Right ventricle myocardium superior (tissue), 1 donor: ENCODE measurements around the gene PTGDS. TPM values are rescaled to one million over a fixed set of nuclear protein-coding genes. Genes with fewer than 3 reads are reported as not detected.

ENCODE experiments used
- ATAC-seq: fragments of 200-7000 bp; cut with Tn5 transposase; one replicate; pipeline ENCODE4 v1.9.1; 2020; ENCODE audit warnings: mild to moderate bottlenecking; ENCODE audit not compliant: poor library complexity
- DNase-seq: peaks from one replicate; pipeline ENCODE4 v3.0.0-alpha.2; 2020
- intact Hi-C: fragments of 100-400 bp; cut with DNase I; formaldehyde crosslinking; loops from one replicate; pipeline ENCODE4 v1.11.2; 2022
- total RNA-seq: library from RNA; stranded (reverse); fragmentation: NEBNext Ultra II Directional; extraction: Animal tissue kit (Norgen Biotek cat#: 25700); gene quantifications from one replicate; pipeline ENCODE4 v1.2.1, GENCODE V29; 2021
- donor health status: DM: no; HTN: yes; CAD: no; lungs with severe emphysema.

PTGDS gene
- total RNA-seq, 1 donor from 2014 or later = 6,152 TPM

GRCh38 chr9:137012694-137013570 is 35.6 kb downstream of the PTGDS start:
- ATAC-seq (no peak), DNase-seq (no peak)
- intact Hi-C loops = no loop called here

DNA sequence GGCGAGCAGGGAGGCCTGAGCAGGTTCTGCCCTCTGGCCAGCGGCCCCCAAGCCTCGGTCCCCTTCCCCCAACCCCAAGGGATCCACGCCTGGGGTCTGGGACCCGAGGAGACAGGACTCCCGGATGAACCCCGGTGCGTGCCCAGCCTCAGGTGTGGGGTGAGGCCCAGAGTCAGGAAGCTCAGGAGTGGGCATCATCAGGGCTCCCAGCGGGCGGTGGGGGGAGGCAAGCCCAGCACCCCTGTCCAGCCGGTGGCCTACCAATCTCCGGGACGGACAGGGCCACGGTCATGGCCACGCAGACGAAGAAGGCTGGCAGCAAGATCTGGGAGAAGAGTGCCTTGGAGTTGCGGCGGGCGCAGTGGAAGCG is 36.3 kb downstream of the PTGDS start:
- ATAC-seq = no peak
- no peak for DNase-seq
- intact Hi-C loops = no loop called here

GRCh38 chr9:137014166-137014565 is 36.9 kb downstream of the PTGDS start:
- intact Hi-C loops = no loop called here
- DNase-seq = no peak
- ATAC-seq = no peak

DNA sequence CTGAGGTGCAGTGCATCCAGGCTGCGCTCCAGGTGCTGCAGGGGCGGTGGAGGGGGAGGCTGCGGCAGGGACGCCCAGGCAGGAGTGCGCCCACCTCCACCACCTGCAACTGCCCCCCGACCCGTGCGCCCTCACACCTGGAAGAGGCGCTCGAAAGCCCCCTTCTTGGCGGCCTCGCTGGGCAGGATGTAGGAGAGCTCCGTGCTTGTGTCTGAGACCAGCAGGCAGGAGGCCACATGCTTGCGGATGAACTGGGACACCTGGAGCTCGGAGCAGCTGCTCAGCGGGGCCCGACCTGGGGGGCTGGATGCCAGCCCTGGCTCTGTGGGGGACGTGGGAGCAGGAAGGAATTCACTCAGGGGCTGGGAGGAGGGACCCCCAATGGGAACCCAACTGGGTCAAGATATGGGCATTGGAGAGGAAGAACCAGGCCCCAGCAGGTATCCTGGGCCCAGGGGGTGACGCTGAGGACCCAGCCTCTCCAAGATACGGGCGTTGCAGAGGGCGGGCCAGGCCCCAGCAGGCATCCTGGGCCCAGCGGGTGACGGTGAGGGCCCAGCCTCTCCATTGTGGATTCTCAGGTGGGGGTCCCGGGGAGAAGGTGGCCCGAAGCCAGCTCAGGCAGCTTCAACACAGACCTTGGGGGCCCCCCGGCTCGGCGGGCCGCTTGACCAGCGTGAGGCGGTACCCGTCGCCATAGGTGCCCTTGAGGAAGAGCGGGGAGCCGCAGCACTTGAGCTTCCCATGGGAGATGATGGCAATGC is 37.7 kb downstream of the PTGDS start:
- DNase-seq (no peak), ATAC-seq (no peak)
- intact Hi-C loops = no loop called here

DNA sequence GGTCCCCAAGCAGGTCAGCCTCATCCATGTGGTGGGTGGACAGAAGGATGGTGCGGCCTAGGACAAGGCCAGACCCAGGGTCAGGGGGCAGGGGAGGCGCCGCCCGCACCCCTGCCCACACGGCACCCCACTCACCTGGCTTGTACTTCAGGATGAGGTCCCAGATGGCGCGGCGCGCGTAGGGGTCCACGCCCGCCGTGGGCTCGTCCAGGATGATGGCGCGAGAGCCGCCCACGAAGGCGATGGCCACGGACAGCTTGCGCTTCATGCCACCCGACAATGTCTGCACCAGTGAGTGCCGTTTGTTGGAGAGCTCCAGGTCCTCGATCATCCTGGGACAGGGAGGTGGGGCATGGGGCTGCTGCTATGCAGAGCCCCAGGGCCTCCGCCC is 38.2 kb downstream of the PTGDS start:
- intact Hi-C loops = no loop called here
- ATAC-seq = no peak
- no peak for DNase-seq

DNA sequence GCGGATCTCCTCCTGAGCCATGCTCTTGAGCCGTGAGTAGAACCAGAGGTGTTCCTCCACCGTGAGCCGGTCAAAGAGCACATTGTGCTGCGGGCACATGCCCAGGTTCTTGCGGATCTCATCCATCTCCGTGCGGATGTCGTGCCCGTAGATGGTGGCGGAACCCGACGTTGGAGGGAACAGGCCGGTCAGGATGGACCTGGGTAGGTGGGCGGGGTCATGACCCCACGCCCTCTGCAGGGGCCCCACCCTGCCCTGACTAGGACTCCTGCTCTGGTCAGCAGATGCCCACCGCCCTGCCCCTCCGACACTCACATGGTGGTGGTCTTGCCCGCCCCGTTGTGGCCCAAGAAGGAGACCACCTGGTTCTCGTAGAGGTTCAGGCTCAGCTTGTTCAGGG is 38.7 kb downstream of the PTGDS start:
- intact Hi-C loops = no loop called here
- ATAC-seq = no peak
- DNase-seq = no peak

DNA sequence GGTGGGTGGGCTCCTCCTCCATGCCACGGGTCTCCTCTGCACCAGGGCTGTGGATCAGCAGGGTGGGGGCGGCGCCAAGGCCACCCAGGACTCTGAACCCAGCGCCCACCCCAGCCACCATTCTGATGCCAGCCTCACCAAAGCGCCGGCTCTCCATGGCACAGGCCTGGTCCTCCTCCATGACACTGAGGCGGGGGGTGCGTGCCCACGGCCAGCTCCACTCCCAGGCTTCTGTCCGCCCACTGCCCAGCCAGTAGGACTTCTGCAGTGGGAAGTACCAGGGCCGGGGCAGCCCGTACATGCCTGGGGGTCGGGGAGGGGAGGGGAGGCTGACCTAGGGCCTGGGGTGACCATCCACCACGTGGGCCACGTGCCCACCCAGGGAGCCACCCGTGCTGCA is 39.1 kb downstream of the PTGDS start:
- intact Hi-C loops = no loop called here
- no peak for DNase-seq

GRCh38 chr9:137017071-137017470 is 39.8 kb downstream of the PTGDS start:
- intact Hi-C loops = no loop called here
- ATAC-seq (no peak), DNase-seq (no peak)

More for the DNA sequence above, 39.1 kb downstream of the PTGDS start:
- no peak for ATAC-seq

DNA sequence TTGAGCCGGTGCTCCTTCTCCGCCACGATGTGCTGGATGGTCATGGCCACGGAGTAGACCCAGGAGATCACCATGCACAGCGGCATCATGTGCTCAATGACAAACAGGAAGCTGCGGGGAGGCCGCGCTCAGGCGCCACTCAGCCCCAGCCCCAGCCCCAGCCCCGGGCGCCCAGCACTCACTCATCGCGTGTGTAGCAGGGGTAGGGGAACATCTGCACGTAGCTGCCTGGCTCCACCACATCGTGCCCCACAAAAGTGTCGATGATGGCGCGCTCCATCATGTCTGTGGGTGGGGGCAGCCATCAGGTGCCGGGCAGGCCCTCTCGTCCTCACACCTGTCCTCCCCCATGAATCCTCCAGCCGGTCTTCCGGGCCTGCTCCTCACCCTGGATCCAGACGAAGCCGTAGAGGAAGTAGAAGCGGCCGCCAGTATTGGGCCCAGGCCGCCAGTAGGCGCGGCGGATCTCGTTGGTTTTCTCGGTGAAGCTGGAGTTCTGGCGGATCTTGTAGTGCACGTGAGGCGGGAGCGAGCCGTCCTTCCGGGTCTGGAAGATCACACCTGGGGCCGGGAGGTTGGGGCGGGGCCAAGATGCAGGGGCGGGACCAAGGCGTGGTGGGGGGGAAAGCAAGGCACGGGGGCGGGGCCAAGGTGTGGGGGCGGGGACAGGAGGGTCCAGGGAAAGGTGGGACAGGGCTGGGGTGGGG is 40.6 kb downstream of the PTGDS start:
- DNase-seq (no peak), ATAC-seq (no peak)
- intact Hi-C loops = no loop called here

GRCh38 chr9:137018761-137019559 is 41.7 kb downstream of the PTGDS start:
- no peak for ATAC-seq
- intact Hi-C loops = no loop called here

DNA sequence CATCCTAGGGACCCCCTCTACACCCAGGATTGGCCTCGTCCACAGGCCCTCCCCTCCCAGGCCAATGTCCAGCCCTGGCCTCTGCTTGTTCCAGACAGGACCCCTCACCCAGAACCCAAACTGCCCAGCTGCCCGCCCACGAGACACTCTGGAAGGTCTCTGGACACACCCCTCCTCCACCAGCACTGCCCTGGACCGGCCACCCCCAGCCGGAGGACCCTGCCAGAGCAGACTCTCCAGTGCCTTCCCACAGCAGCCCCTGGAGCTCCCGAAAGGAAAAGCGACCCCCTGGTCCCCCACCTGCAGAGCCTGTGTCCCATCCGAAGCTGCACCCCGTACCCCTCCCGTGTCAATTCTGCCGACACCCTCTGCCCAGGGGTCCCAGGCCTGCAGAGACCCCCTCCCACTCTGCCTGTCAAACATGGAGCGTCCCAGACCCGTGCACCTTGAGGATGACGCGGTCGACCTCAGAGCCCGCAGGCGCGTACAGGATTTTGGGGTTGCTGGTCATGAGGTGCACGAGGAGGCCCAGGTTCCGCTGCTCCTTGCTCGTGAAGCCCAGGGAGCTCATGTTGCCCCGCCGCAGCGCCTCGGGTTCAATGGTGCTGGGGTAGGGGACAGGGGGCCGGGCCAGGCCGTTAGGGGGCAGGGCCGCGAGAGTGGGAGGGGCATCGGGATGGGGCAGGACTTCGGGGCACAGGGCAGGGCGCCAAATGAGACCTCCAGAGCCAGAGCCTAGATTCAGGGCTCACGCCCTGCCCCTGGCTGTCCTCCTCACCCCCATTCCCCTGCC is 42.8 kb downstream of the PTGDS start:
- ATAC-seq (no peak), DNase-seq (no peak)
- intact Hi-C loops = no loop called here

More at GRCh38 chr9:137018761-137019559, 41.7 kb downstream of the PTGDS start:
- DNase-seq = no peak

GRCh38 chr9:137020771-137021567 is 43.7 kb downstream of the PTGDS start:
- DNase-seq = no peak
- ATAC-seq = no peak
- intact Hi-C loops = no loop called here

GRCh38 chr9:137021568-137021978 is 44.3 kb downstream of the PTGDS start:
- no peak for ATAC-seq
- intact Hi-C loops = no loop called here
- DNase-seq = no peak

DNA sequence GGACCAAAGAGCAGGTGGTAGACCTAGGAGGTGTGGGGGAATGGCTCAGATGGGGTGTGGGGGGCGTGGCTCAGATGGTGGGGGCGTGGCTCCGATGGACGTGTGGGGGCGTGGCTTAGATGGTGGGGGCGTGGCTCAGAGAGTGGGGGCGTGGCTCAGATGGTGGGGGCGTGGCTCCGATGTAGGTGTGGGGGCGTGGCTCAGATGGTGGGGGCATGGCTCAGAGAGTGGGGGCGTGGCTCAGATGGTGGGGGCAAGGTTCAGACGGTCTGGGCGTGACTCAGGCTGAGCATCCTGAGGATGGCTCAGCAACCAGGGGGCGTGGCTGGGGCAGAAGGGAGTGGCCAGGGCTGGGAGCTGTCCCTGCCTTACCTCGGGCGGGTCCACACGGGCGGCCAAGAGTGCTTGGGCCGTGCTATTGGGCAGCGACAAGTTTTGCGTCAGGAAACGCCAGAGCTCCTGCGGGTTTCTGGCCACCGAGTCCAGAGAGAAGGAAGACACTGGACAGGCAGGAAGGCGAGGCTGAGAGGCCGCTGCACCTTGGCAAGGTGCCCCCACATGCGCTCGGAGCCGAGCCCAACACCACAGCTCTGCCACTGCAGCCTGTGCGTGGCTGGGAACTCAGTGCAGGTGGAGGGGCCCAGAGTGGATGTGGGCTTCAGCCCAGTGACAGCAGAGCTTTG is 44.8 kb downstream of the PTGDS start:
- DNase-seq (no peak), ATAC-seq (peak; percentile 39)
- intact Hi-C loops = no loop called here

DNA sequence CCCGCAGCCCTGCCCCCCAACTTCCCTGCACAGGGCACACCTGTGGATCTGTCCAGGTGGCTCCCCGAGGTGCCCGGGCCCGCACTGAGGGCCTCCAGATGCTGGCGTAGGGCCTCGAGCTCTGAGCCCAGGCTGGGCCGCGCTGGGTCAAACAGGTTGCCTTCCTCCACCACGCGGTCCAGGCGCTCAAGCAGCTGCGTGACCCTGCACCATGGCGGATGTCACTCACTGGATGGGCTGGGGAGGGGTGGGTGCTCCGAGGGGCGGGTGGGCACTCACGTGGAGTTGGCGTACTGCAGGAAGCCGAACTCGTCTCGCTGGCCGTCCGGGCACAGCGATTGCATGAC is 45.3 kb downstream of the PTGDS start:
- ATAC-seq (no peak), DNase-seq (no peak)
- intact Hi-C loops = no loop called here

GRCh38 chr9:137023157-137023556 is 45.9 kb downstream of the PTGDS start:
- intact Hi-C loops = no loop called here
- DNase-seq (no peak), ATAC-seq (no peak)

DNA sequence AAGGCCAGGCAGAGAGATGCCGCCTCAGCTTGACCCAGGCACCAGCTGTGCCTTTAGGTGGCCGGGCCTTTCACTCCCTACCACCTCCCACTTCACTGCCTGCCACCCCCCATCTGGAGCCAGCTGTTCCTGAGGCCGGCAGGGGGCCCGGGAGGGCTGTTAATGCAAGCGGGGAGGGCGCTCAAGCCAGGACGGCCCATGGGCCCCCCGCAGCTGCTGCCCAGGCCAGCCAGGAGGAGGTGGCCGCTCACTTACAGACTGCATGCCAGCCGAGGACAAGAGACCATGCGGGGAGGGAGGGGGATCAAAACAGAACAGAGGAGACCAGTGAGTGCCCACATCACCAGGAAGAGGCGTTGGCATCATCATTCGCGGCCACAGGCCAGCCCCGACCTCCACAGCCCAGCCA is 46.3 kb downstream of the PTGDS start:
- intact Hi-C loops = no loop called here
- DNase-seq = no peak
- ATAC-seq = no peak
